ENCODE results near the gene WDR26. TPM values are rescaled to one million over a fixed set of nuclear protein-coding genes. Genes with fewer than 3 reads are reported as not detected.

Gene WDR26
- polyA plus RNA-seq, 1 experiment: 17.3 TPM

DNA sequence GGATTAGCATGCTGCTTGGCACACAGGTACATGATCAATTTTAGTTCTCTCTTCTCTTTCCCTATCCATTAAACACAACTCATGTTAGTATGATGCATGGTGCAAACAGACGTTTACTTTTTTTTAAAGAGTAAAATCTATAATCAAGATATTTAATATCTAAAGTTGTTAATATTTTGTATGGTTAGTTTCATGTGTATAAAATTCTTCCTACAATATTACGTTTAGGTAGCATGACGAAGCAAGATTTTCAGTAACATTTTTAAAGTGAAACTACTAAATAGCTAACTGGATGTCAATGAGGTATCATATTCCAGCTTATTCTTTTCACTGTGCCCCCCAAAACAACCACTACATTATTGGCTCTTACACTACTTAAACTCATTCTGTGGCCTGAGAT is 41.3 kb downstream of the WDR26 start:
- no peak for DNase-seq (ENCODE audit: low read depth)
- POLR2A ChIA-PET: interaction anchor here (0.7 kb wide), 1 partner anchor 38 kb away, joined by 5 read pairs; no protein-coding TSS in a partner anchor
- H3K36me3 ChIP-seq (ENCODE audit: control insufficient read depth, insufficient read depth, low read length): peaks cover 5% of the 10 kb centered on the region
- no peak overlapping the region for H3K4me3 ChIP-seq (ENCODE audit: low read depth, low read length)
- CTCF ChIA-PET: no interaction called here
- TF ChIP-seq CTCF (IDR thresholded peaks at IDR 0.05; ENCODE audit: insufficient read depth, low read depth, low read length): no peak
- no peaks in the 10 kb centered on the region for H3K27me3 ChIP-seq (ENCODE audit: control insufficient read depth, insufficient read depth, low read length)

DNA sequence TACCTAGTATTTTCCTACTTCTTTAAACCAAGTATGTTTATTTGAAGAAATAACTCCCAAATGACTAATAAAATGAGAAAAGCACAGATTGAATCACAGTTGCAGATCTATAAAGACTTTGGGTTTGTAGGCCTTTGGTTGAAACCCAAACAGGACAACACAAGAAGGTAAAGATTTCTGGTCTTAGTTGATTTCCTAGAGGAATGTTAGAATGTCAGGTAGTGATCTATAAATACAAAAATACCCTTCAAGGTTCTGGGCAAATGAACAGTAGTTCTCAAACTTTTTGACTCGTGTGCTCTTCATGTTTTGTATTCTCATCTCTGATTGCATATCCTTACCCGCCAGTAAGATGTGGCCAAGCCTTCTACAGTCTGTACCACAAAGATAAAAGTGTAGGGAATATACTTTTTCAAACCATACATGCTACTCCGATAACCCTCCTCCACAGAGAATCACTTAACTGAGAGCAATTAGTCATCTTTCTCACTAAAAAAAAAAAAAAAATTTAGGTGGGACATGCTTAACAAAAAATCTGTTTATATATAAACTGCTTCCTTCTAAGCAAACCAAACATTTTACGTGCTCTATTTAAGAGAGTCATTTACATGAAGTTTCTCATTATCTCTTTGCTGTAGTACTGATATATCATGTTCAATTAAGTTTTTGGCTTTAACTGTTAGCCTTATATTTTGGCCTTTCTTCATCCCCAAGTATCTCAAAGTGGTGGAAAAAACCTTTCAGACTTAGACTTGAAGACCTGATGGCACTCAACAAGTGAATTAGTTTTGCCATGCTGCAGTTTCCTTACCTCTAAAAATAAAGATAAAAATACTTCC is 42.0 kb downstream of the WDR26 start:
- Histone ChIP-seq H3K4me3 (ENCODE audit: low read depth, low read length) (no peak overlapping the region), H3K36me3 (ENCODE audit: control insufficient read depth, insufficient read depth, low read length) (peaks cover 5% of the 10 kb centered on the region), H3K27me3 (ENCODE audit: control insufficient read depth, insufficient read depth, low read length) (no peaks in the 10 kb centered on the region)
- POLR2A ChIA-PET: interaction anchor here (0.7 kb wide), 1 partner anchor 39 kb away, joined by 5 read pairs; no protein-coding TSS in a partner anchor
- DNase-seq (ENCODE audit: low read depth): no peak
- CTCF ChIA-PET: no interaction called here
- TF ChIP-seq CTCF (IDR thresholded peaks at IDR 0.05; ENCODE audit: insufficient read depth, low read depth, low read length): no peak

DNA sequence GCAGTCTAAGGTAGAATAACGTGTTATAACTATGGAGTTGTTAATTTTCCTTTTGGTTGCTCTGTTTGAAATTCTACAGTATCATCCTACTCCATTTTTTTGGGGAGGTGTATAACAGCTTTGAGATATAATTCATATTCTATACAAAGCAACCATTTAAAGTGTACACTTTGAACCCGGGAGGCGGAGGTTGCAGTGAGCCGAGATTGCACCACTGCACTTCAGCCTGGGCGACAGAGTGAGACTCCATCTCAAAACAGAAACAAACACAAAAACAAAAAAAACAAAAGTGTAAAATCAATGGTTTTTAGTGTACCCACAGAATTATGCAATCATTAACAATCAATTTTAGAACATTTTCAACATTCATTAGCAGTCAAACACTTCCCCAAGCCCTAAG is 44.1 kb downstream of the WDR26 start:
- ChIA-PET POLR2A (no interaction called here), CTCF (interaction anchor here (0.8 kb wide), 1 partner anchor 103 kb away, joined by 3 read pairs; no protein-coding TSS in a partner anchor)
- Histone ChIP-seq H3K4me3 (ENCODE audit: low read depth, low read length) (no peak overlapping the region), H3K27me3 (ENCODE audit: control insufficient read depth, insufficient read depth, low read length) (no peaks in the 10 kb centered on the region), H3K36me3 (ENCODE audit: control insufficient read depth, insufficient read depth, low read length) (peaks cover 5% of the 10 kb centered on the region)
- no peak for DNase-seq (ENCODE audit: low read depth)
- no peak for TF ChIP-seq CTCF (IDR thresholded peaks at IDR 0.05; ENCODE audit: insufficient read depth, low read depth, low read length)

DNA sequence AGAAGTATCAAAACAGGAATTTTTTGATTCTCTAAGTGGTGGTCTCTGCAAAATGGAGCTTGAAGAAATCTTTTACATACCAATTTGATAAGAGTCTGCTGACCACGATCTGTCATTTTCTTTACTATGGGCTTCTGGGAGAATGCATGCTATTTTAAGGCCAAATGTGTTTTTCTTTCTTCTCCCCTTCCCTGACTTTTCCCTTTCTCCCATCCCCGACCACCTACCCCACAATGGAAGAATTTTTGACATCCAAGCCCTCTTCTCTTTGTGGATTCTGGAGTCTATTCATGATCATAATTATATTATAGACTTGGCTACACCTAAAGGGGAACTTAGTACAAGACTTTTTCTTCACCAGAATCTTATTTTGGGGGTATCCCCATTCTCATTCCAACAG is 46.7 kb downstream of the WDR26 start:
- Histone ChIP-seq H3K27me3 (ENCODE audit: control insufficient read depth, insufficient read depth, low read length) (no peaks in the 10 kb centered on the region), H3K4me3 (ENCODE audit: low read depth, low read length) (no peak overlapping the region), H3K36me3 (ENCODE audit: control insufficient read depth, insufficient read depth, low read length) (peaks cover 5% of the 10 kb centered on the region)
- CTCF ChIA-PET: interaction anchor here (1.2 to 1.6 kb wide), 3 partner anchors 17 to 69 kb away, joined by 4 to 5 read pairs (median 4); no protein-coding TSS in a partner anchor
- POLR2A ChIA-PET: no interaction called here
- DNase-seq (ENCODE audit: low read depth): no peak
- no peak for TF ChIP-seq CTCF (IDR thresholded peaks at IDR 0.05; ENCODE audit: insufficient read depth, low read depth, low read length)

DNA sequence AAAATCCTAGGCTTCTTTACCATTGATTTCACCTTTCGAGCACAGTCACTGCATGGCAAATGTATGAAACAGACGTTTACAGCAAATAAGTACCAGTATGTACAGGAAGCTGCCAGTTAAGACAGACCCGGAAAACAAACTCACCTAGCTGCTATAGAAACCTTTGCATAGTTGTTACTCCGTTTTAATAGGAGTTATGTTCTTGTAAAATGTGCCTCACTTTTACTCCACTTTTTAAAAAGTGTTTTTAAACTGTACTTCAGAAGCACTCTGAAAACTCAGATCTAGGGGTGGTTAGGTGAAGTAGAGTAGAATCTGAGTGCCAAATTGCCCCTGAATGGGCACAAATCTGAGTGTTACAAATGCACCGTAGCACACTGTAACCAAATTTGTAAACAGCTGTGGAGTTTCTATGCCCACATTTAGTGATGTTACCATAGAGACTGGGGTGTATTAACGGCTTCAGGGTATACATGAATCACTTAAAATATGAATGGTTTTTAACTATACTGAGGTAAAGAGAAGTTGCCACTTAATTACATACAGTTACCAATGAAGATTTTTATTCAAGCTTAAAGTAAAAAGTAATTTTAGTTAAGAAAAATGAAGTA is 47.2 kb downstream of the WDR26 start:
- H3K27me3 ChIP-seq (ENCODE audit: control insufficient read depth, insufficient read depth, low read length): no peaks in the 10 kb centered on the region
- peaks cover 5% of the 10 kb centered on the region for H3K36me3 ChIP-seq (ENCODE audit: control insufficient read depth, insufficient read depth, low read length)
- DNase-seq (ENCODE audit: low read depth): no peak
- no peak overlapping the region for H3K4me3 ChIP-seq (ENCODE audit: low read depth, low read length)
- no peak for TF ChIP-seq CTCF (IDR thresholded peaks at IDR 0.05; ENCODE audit: insufficient read depth, low read depth, low read length)
- ChIA-PET CTCF (interaction anchor here (1.2 to 1.3 kb wide), 2 partner anchors 17 to 70 kb away, joined by 4 to 5 read pairs; no protein-coding TSS in a partner anchor), POLR2A (no interaction called here)

Measured in BJ (cell line).